HEK293 (cell line): ENCODE results near the gene DUSP16.

Experiments used
- CTCF ChIA-PET: fragments of 350-600 bp; formaldehyde crosslinking; extraction: SDS; loops from one replicate; lab custom pipeline; 2021; ENCODE audit warnings: antibody characterized with exemption; lab: Yijun Ruan, JAX
- POLR2A ChIA-PET: fragments of 300-600 bp; formaldehyde crosslinking; extraction: SDS; loops from one replicate; lab custom pipeline; 2020; ENCODE audit warnings: antibody characterized with exemption, inconsistent platforms; lab: Yijun Ruan, JAX
- H3K27ac ChIP-seq: fragments of 200-500 bp; sonication (Bioruptor generic); 2 replicates; pipeline ENCODE4 v1.5.1; 2014; ENCODE audit warnings: low read depth, low read length, control low read depth, inconsistent platforms; ENCODE audit errors: extremely low read depth
- H3K36me3 ChIP-seq, 2 experiments: fragments of 200-500 bp in 1 of 2; sonication (Bioruptor generic) in 1 of 2; 1 replicate in 1 of 2; 2 replicates in 1 of 2; pipeline ENCODE4 v1.5.1; 2014 to 2017; ENCODE audit warnings: inconsistent platforms in 2 of 2, low read length in 2 of 2; ENCODE audit not compliant: control insufficient read depth in 2 of 2, insufficient read depth in 1 of 2
- H3K4me1 ChIP-seq: fragments of 200-500 bp; sonication (Bioruptor generic); 2 replicates; pipeline ENCODE4 v1.5.1; 2014; ENCODE audit warnings: mild to moderate bottlenecking, low read length, inconsistent platforms; ENCODE audit not compliant: control insufficient read depth, insufficient read depth
- H3K4me3 ChIP-seq: 2 replicates; pipeline ENCODE4 v1.5.1; 2011; ENCODE audit warnings: low read depth, mild to moderate bottlenecking, control low read depth, low read length, moderate library complexity
- H3K9me3 ChIP-seq: fragments of 200-500 bp; sonication (Bioruptor generic); 2 replicates; pipeline ENCODE4 v1.5.1; 2014; ENCODE audit warnings: low read depth, low read length, inconsistent platforms; ENCODE audit not compliant: control insufficient read depth, insufficient read depth
- GLI4 ChIP-seq: fragments of 450-650 bp; formaldehyde crosslinking; IDR thresholded peaks from 2 replicates; pipeline ENCODE4 v1.5.1; 2016; ENCODE audit warnings: missing biosample characterization, missing genetic modification characterization
- PRDM1 ChIP-seq: fragments of 450-650 bp; formaldehyde crosslinking; IDR thresholded peaks from 2 replicates; pipeline ENCODE4; 2016; ENCODE audit warnings: missing biosample characterization, missing genetic modification characterization
- SCRT1 ChIP-seq: fragments of 450-650 bp; formaldehyde crosslinking; IDR thresholded peaks from 2 replicates; pipeline ENCODE4 v1.5.1; 2016; ENCODE audit warnings: missing biosample characterization, missing genetic modification characterization, borderline replicate concordance
- SP2 ChIP-seq: fragments of 450-650 bp; formaldehyde crosslinking; IDR thresholded peaks from 2 replicates; pipeline ENCODE4 v1.5.1; 2016; ENCODE audit warnings: missing biosample characterization, missing genetic modification characterization
- SP7 ChIP-seq: fragments of 450-650 bp; formaldehyde crosslinking; IDR thresholded peaks from 2 replicates; pipeline ENCODE4 v1.5.1; 2016; ENCODE audit warnings: missing biosample characterization, missing genetic modification characterization
- ZBTB1 ChIP-seq: fragments of 450-650 bp; formaldehyde crosslinking; IDR thresholded peaks from 2 replicates; pipeline ENCODE4 v1.5.1; 2016; ENCODE audit warnings: missing biosample characterization, missing genetic modification characterization
- ZNF10 ChIP-seq: fragments of 450-650 bp; formaldehyde crosslinking; IDR thresholded peaks from 2 replicates; pipeline ENCODE4 v1.5.1; 2017; ENCODE audit warnings: missing biosample characterization, missing genetic modification characterization
- ZNF140 ChIP-seq: fragments of 450-650 bp; formaldehyde crosslinking; IDR thresholded peaks from 2 replicates; pipeline ENCODE4 v1.5.1; 2016; ENCODE audit warnings: missing biosample characterization, missing genetic modification characterization
- ZNF211 ChIP-seq: fragments of 450-650 bp; formaldehyde crosslinking; IDR thresholded peaks from 2 replicates; pipeline ENCODE4 v1.5.1; 2016; ENCODE audit warnings: low read depth, missing biosample characterization, missing genetic modification characterization
- ZNF24 ChIP-seq: fragments of 450-650 bp; formaldehyde crosslinking; IDR thresholded peaks from 2 replicates; pipeline ENCODE4 v1.5.1; 2016; ENCODE audit warnings: missing biosample characterization, missing genetic modification characterization
- ZNF501 ChIP-seq: fragments of 450-650 bp; formaldehyde crosslinking; IDR thresholded peaks from 2 replicates; pipeline ENCODE4 v1.5.1; 2016; ENCODE audit warnings: missing biosample characterization, missing genetic modification characterization
- ZNF514 ChIP-seq: fragments of 450-650 bp; formaldehyde crosslinking; IDR thresholded peaks from 2 replicates; pipeline ENCODE4 v1.5.1; 2016; ENCODE audit warnings: missing biosample characterization, missing genetic modification characterization
- ZNF544 ChIP-seq: fragments of 450-650 bp; formaldehyde crosslinking; IDR thresholded peaks from 2 replicates; pipeline ENCODE4 v1.5.0; 2017; ENCODE audit warnings: missing biosample characterization, missing genetic modification characterization
- ZNF610 ChIP-seq: fragments of 450-650 bp; formaldehyde crosslinking; IDR thresholded peaks from 2 replicates; pipeline ENCODE4 v1.5.1; 2016; ENCODE audit warnings: missing biosample characterization, missing genetic modification characterization, borderline replicate concordance
- ZNF621 ChIP-seq: fragments of 450-650 bp; formaldehyde crosslinking; IDR thresholded peaks from 2 replicates; pipeline ENCODE4 v1.5.1; 2017; ENCODE audit warnings: missing biosample characterization, missing genetic modification characterization
- ZNF658 ChIP-seq: fragments of 450-650 bp; formaldehyde crosslinking; IDR thresholded peaks from 2 replicates; pipeline ENCODE4; 2016; ENCODE audit warnings: missing biosample characterization, missing genetic modification characterization
- ZNF785 ChIP-seq: fragments of 450-650 bp; formaldehyde crosslinking; IDR thresholded peaks from 2 replicates; pipeline ENCODE4 v1.5.1; 2016; ENCODE audit warnings: missing biosample characterization, missing genetic modification characterization
- ZNF830 ChIP-seq: fragments of 450-650 bp; IDR thresholded peaks from 2 replicates; pipeline ENCODE4 v1.5.0; 2018; ENCODE audit warnings: missing biosample characterization, missing genetic modification characterization, low read depth, mild to moderate bottlenecking, moderate library complexity
- ZSCAN23 ChIP-seq: fragments of 450-650 bp; formaldehyde crosslinking; IDR thresholded peaks from 2 replicates; pipeline ENCODE4 v1.5.1; 2016; ENCODE audit warnings: missing biosample characterization, missing genetic modification characterization
- TF ChIP-seq, protein P1 (sequence below): fragments of 450-650 bp; formaldehyde crosslinking; IDR thresholded peaks from 2 replicates; pipeline ENCODE4 v1.5.1; 2016; ENCODE audit warnings: missing biosample characterization, missing genetic modification characterization
- TF ChIP-seq, protein P2 (sequence below): fragments of 450-650 bp; formaldehyde crosslinking; IDR thresholded peaks from 2 replicates; pipeline ENCODE4 v1.5.1; 2017; ENCODE audit warnings: missing biosample characterization, missing genetic modification characterization
- TF ChIP-seq, protein P3 (sequence below): IDR thresholded peaks from 2 replicates; pipeline ENCODE4 v1.6.1; 2011; ENCODE audit warnings: mild to moderate bottlenecking, low read depth, low read length, borderline replicate concordance
- TF ChIP-seq, protein P4 (sequence below): fragments of 450-650 bp; formaldehyde crosslinking; optimal IDR thresholded peaks from 2 replicates; pipeline ENCODE3; 2016; ENCODE audit warnings: missing biosample characterization, mild to moderate bottlenecking, missing genetic modification characterization
- TF ChIP-seq, protein P5 (sequence below): fragments of 450-650 bp; formaldehyde crosslinking; IDR thresholded peaks from 2 replicates; pipeline ENCODE4 v1.5.1; 2016; ENCODE audit warnings: missing biosample characterization, missing genetic modification characterization

Gene DUSP16

DNA sequence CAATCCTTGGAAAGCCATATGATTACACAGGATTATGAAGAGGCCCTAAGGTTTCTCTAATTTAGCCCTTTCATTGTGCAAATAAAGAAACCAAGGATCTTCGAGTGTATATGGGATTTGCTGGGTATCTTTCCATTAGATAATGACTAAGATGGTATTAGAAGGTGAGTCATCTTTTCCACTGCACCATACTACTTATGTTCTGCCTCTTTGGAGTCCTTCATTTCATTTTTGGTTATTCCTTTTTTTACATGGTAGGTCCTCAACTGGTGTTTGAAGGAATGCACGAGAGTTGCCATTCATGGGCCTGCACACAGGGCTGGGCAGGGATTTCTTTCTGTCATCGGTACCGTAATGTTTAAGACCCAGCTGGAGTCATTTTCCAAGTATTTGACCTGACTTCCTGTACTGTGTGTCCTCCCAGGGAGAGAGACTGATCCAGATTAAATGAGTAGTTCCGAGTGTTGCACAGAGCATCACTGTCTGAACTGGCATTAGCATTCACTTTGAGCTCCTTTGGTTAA, 120.1 kb downstream of the DUSP16 start:
- Histone ChIP-seq H3K27ac (no peak overlapping the region), H3K4me1 (no peaks in the 10 kb centered on the region), H3K9me3 (no peaks in the 10 kb centered on the region), H3K4me3 (no peak overlapping the region), H3K36me3 (no peaks in the 10 kb centered on the region)
- POLR2A ChIA-PET: interaction anchor here (0.6 kb wide), 1 partner anchor 9 kb away, joined by 4 read pairs; no protein-coding TSS in a partner anchor
- TF ChIP-seq PRDM1 (tag by site-specific recombination): peak; percentile 59; the same call in 1 of the 2 replicates
- TF ChIP-seq GLI4 (tag by site-specific recombination): no peak
- TF ChIP-seq ZBTB1: no peak
- TF ChIP-seq ZNF140 (tag by site-specific recombination): no peak
- TF ChIP-seq, protein P1, sequence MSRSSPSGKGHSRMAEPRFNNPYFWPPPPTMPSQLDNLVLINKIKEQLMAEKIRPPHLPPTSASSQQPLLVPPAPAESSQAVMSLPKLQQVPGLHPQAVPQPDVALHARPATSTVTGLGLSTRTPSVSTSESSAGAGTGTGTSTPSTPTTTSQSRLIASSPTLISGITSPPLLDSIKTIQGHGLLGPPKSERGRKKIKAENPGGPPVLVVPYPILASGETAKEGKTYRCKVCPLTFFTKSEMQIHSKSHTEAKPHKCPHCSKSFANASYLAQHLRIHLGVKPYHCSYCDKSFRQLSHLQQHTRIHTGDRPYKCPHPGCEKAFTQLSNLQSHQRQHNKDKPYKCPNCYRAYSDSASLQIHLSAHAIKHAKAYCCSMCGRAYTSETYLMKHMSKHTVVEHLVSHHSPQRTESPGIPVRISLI (tag by site-specific recombination): no peak
- TF ChIP-seq, protein P2, sequence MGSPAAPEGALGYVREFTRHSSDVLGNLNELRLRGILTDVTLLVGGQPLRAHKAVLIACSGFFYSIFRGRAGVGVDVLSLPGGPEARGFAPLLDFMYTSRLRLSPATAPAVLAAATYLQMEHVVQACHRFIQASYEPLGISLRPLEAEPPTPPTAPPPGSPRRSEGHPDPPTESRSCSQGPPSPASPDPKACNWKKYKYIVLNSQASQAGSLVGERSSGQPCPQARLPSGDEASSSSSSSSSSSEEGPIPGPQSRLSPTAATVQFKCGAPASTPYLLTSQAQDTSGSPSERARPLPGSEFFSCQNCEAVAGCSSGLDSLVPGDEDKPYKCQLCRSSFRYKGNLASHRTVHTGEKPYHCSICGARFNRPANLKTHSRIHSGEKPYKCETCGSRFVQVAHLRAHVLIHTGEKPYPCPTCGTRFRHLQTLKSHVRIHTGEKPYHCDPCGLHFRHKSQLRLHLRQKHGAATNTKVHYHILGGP (tag by site-specific recombination): peak; percentile 56; the same call in 1 of the 2 replicates
- 0 out of 2 replicates have a peak, but pooled peaks have one; percentile 18 for TF ChIP-seq SP7
- CTCF ChIA-PET: interaction anchor here (0.6 to 0.7 kb wide), 2 partner anchors 47 to 213 kb away, joined by 3 read pairs; no protein-coding TSS in a partner anchor

DNA sequence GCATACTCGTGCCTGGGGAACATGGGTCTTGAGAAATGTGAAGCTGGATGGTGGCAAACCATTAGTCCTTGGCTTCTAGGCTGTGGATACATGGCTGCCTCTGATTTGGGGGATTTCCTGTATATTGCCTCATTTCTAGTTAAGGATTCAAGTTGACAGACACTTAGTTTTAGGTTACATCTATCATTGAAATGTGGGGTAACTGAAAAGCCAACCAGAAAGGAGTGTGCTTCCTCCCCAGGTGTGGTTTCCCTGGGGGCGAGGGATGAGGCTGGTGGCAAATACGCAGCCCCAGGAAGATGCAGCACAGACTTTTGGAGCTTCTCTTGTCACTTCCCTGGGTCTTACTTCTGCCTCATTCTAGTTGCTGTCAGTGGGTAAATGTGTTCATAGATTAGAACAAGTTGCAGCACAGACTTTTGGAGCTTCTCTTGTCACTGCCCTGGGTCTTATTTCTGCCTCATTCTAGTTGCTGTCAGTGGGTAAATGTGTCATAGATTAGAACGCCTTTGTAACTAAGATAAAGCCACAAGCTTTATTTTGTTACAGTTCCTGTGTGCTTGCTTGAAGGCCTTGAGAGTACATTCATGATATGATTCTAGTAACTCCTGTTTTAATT, 120.7 kb downstream of the DUSP16 start:
- no peak overlapping the region for H3K27ac ChIP-seq
- CTCF ChIA-PET: interaction anchor here (0.6 kb wide), 2 partner anchors 11 to 48 kb away, joined by 3 read pairs; no protein-coding TSS in a partner anchor
- POLR2A ChIA-PET: no interaction called here

More for the DNA sequence above, 120.7 kb downstream of the DUSP16 start:
- H3K4me1 ChIP-seq: no peaks in the 10 kb centered on the region
- TF ChIP-seq ZNF544 (no peak), ZNF10 (tag by site-specific recombination) (no peak), SCRT1 (tag by site-specific recombination) (no peak), ZSCAN23 (no peak), ZNF830 (no peak), ZNF501 (tag by site-specific recombination) (no peak), ZNF658 (tag by site-specific recombination) (no peak), ZNF621 (tag by site-specific recombination) (no peak), ZNF610 (tag by site-specific recombination) (no peak), ZNF24 (tag by site-specific recombination) (no peak), SP2 (tag by site-specific recombination) (no peak), ZNF211 (no peak), ZNF514 (tag by site-specific recombination) (no peak), ZNF785 (tag by site-specific recombination) (no peak)
- TF ChIP-seq, protein P3, sequence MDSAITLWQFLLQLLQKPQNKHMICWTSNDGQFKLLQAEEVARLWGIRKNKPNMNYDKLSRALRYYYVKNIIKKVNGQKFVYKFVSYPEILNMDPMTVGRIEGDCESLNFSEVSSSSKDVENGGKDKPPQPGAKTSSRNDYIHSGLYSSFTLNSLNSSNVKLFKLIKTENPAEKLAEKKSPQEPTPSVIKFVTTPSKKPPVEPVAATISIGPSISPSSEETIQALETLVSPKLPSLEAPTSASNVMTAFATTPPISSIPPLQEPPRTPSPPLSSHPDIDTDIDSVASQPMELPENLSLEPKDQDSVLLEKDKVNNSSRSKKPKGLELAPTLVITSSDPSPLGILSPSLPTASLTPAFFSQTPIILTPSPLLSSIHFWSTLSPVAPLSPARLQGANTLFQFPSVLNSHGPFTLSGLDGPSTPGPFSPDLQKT: no peak
- TF ChIP-seq, protein P4, sequence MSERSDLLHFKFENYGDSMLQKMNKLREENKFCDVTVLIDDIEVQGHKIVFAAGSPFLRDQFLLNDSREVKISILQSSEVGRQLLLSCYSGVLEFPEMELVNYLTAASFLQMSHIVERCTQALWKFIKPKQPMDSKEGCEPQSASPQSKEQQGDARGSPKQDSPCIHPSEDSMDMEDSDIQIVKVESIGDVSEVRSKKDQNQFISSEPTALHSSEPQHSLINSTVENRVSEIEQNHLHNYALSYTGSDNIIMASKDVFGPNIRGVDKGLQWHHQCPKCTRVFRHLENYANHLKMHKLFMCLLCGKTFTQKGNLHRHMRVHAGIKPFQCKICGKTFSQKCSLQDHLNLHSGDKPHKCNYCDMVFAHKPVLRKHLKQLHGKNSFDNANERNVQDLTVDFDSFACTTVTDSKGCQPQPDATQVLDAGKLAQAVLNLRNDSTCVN (tag by site-specific recombination): no peak
- TF ChIP-seq, protein P5, sequence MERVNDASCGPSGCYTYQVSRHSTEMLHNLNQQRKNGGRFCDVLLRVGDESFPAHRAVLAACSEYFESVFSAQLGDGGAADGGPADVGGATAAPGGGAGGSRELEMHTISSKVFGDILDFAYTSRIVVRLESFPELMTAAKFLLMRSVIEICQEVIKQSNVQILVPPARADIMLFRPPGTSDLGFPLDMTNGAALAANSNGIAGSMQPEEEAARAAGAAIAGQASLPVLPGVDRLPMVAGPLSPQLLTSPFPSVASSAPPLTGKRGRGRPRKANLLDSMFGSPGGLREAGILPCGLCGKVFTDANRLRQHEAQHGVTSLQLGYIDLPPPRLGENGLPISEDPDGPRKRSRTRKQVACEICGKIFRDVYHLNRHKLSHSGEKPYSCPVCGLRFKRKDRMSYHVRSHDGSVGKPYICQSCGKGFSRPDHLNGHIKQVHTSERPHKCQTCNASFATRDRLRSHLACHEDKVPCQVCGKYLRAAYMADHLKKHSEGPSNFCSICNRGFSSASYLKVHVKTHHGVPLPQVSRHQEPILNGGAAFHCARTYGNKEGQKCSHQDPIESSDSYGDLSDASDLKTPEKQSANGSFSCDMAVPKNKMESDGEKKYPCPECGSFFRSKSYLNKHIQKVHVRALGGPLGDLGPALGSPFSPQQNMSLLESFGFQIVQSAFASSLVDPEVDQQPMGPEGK: no peak
- H3K36me3 ChIP-seq: no peaks in the 10 kb centered on the region
- H3K4me3 ChIP-seq: no peak overlapping the region
- no peaks in the 10 kb centered on the region for H3K9me3 ChIP-seq
